ENCODE results near the gene SLC27A2.

Gene SLC27A2

GRCh38 chr15:50190723-50191122, 8.7 kb downstream of the SLC27A2 start:
- no peak for DNase-seq (ENCODE audit: low spot score)

- DNase-seq (ENCODE audit: low spot score), result no peak
Observed at GRCh38 chr15:50192164-50192563, 10.2 kb downstream of the SLC27A2 start.

GRCh38 chr15:50192926-50193620, 11.1 kb downstream of the SLC27A2 start:
- DNase-seq (ENCODE audit: low spot score), result no peak

GRCh38 chr15:50202003-50202402, 20.0 kb downstream of the SLC27A2 start:
- DNase-seq (ENCODE audit: low spot score), result no peak

GRCh38 chr15:50206020-50206419, 24.0 kb downstream of the SLC27A2 start:
- no peak for DNase-seq (ENCODE audit: low spot score)

GRCh38 chr15:50209809-50210208, 27.8 kb downstream of the SLC27A2 start:
- no peak for DNase-seq (ENCODE audit: low spot score)

GRCh38 chr15:50210462-50211157, 28.6 kb downstream of the SLC27A2 start:
- no peak for DNase-seq (ENCODE audit: low spot score)

- no peak for DNase-seq (ENCODE audit: low spot score)
Observed at GRCh38 chr15:50218291-50218690, 36.3 kb downstream of the SLC27A2 start.

- DNase-seq (ENCODE audit: low spot score), result no peak
Observed at GRCh38 chr15:50218691-50219090, 36.7 kb downstream of the SLC27A2 start.

GRCh38 chr15:50219820-50220219, 37.8 kb downstream of the SLC27A2 start:
- DNase-seq (ENCODE audit: low spot score), result no peak

GRCh38 chr15:50222181-50222580, 40.2 kb downstream of the SLC27A2 start:
- DNase-seq (ENCODE audit: low spot score), result no peak

GRCh38 chr15:50224606-50225005, 42.6 kb downstream of the SLC27A2 start:
- no peak for DNase-seq (ENCODE audit: low spot score)

- DNase-seq (ENCODE audit: low spot score), result no peak
Observed at GRCh38 chr15:50225057-50225456, 43.1 kb downstream of the SLC27A2 start.

GRCh38 chr15:50225938-50226337, 43.9 kb downstream of the SLC27A2 start:
- no peak for DNase-seq (ENCODE audit: low spot score)

- no peak for DNase-seq (ENCODE audit: low spot score)
Observed at GRCh38 chr15:50227076-50227475, 45.1 kb downstream of the SLC27A2 start.

GRCh38 chr15:50228866-50229265, 46.9 kb downstream of the SLC27A2 start:
- no peak for DNase-seq (ENCODE audit: low spot score)

GRCh38 chr15:50229336-50229735, 47.3 kb downstream of the SLC27A2 start:
- no peak for DNase-seq (ENCODE audit: low spot score)

- DNase-seq (ENCODE audit: low spot score), result no peak
Observed at GRCh38 chr15:50231761-50232160, 49.8 kb downstream of the SLC27A2 start.

- no peak for DNase-seq (ENCODE audit: low spot score)
Observed at GRCh38 chr15:50232791-50233190, 50.8 kb downstream of the SLC27A2 start.

GRCh38 chr15:50233192-50233736, 51.3 kb downstream of the SLC27A2 start:
- DNase-seq (ENCODE audit: low spot score), result no peak

- no peak for DNase-seq (ENCODE audit: low spot score)
Observed at GRCh38 chr15:50234764-50235163, 52.8 kb downstream of the SLC27A2 start.

- no peak for DNase-seq (ENCODE audit: low spot score)
Observed at GRCh38 chr15:50235794-50236193, 53.8 kb downstream of the SLC27A2 start.

- DNase-seq (ENCODE audit: low spot score), result no peak
Observed at GRCh38 chr15:50236433-50236832, 54.4 kb downstream of the SLC27A2 start.

Data from kidney capillary endothelial cell (primary cell).